ENCODE results near the gene OR2Y1. TPM values are rescaled to one million over a fixed set of nuclear protein-coding genes. Genes with fewer than 3 reads are reported as not detected.

The OR2Y1 gene
- total RNA-seq, 4 donors from 2014 or later, result not detected

GRCh38 chr5:180736536-180736935 is 3.3 kb downstream of the OR2Y1 start:
- TF ChIP-seq CTCF (IDR thresholded peaks at IDR 0.05), result no peak
- no peak for DNase-seq (ENCODE audit: low spot score)
- no peak for ATAC-seq (ENCODE audit: low FRiP score)

GRCh38 chr5:180724944-180725343 is 14.9 kb downstream of the OR2Y1 start:
- DNase-seq (ENCODE audit: low spot score), result no peak
- TF ChIP-seq CTCF (IDR thresholded peaks at IDR 0.05), result no peak
- no peak for ATAC-seq (ENCODE audit: low FRiP score)

- ATAC-seq (ENCODE audit: low FRiP score) (no peak), DNase-seq (ENCODE audit: low spot score) (no peak)
- no peak for TF ChIP-seq CTCF (IDR thresholded peaks at IDR 0.05)
Observed at GRCh38 chr5:180723936-180724335, 15.9 kb downstream of the OR2Y1 start.

GRCh38 chr5:180720486-180720885 is 19.4 kb downstream of the OR2Y1 start:
- no peak for ATAC-seq (ENCODE audit: low FRiP score)
- no peak for TF ChIP-seq CTCF (IDR thresholded peaks at IDR 0.05)
- DNase-seq (ENCODE audit: low spot score), result no peak

GRCh38 chr5:180719781-180720180 is 20.1 kb downstream of the OR2Y1 start:
- TF ChIP-seq CTCF (IDR thresholded peaks at IDR 0.05), result no peak
- DNase-seq (ENCODE audit: low spot score), result no peak
- no peak for ATAC-seq (ENCODE audit: low FRiP score)

- DNase-seq (ENCODE audit: low spot score) (no peak), ATAC-seq (ENCODE audit: low FRiP score) (no peak)
- TF ChIP-seq CTCF (IDR thresholded peaks at IDR 0.05), result no peak
Observed at GRCh38 chr5:180718810-180719453, 20.9 kb downstream of the OR2Y1 start.

- TF ChIP-seq CTCF (IDR thresholded peaks at IDR 0.05), result no peak
- DNase-seq (ENCODE audit: low spot score) (no peak), ATAC-seq (ENCODE audit: low FRiP score) (no peak)
Observed at GRCh38 chr5:180717989-180718388, 21.9 kb downstream of the OR2Y1 start.

Measured in omental fat pad (tissue), 4 donors.